Measurements from ENCODE around the gene HSPA12A.
A peak's percentile ranks its signal among the peaks of the same experiment; 100 is the strongest.

The HSPA12A gene

GRCh38 chr10:116748471-116748870, 6.1 kb upstream of the HSPA12A start:
- Histone ChIP-seq H3K36me3 (ENCODE audit: control insufficient read depth in 2 of 2, insufficient read depth in 1 of 2, low read length in 2 of 2) (no peaks in the 10 kb centered on the region), H3K27ac (ENCODE audit: extremely low read depth, low read depth, low read length) (no peak overlapping the region), H3K9me3 (ENCODE audit: control insufficient read depth, insufficient read depth, low read depth, low read length) (no peaks in the 10 kb centered on the region), H3K4me3 (ENCODE audit: low read depth, low read length) (no peak overlapping the region), H3K4me1 (ENCODE audit: control insufficient read depth, insufficient read depth, low read length) (no peaks in the 10 kb centered on the region; the same call in 1 of the 2 replicates)
- TF ChIP-seq ZNF658 (tag by site-specific recombination; IDR thresholded peaks at IDR 0.05), result no peak
- peak; percentile 55 for TF ChIP-seq SETDB1 (IDR thresholded peaks at IDR 0.05; ENCODE audit: insufficient read length, low read length)
- ChIA-PET POLR2A (no interaction called here), CTCF (interaction anchor here (0.8 kb wide), 1 partner anchor 40 kb away, joined by 3 read pairs; no protein-coding TSS in a partner anchor)

GRCh38 chr10:116748041-116748440, 5.7 kb upstream of the HSPA12A start:
- Histone ChIP-seq H3K27ac (ENCODE audit: extremely low read depth, low read depth, low read length) (no peak overlapping the region), H3K4me1 (ENCODE audit: control insufficient read depth, insufficient read depth, low read length) (no peaks in the 10 kb centered on the region; the same call in 1 of the 2 replicates), H3K36me3 (ENCODE audit: control insufficient read depth in 2 of 2, insufficient read depth in 1 of 2, low read length in 2 of 2) (no peaks in the 10 kb centered on the region), H3K4me3 (ENCODE audit: low read depth, low read length) (no peak overlapping the region), H3K9me3 (ENCODE audit: control insufficient read depth, insufficient read depth, low read depth, low read length) (no peaks in the 10 kb centered on the region)
- CTCF ChIA-PET, result interaction anchor here (0.6 to 0.8 kb wide), 2 partner anchors 40 to 572 kb away, joined by 3 read pairs; no protein-coding TSS in a partner anchor
- POLR2A ChIA-PET, result no interaction called here
- TF ChIP-seq ZNF214 (tag by site-specific recombination; IDR thresholded peaks at IDR 0.05; ENCODE audit: borderline replicate concordance), result no peak
- no peak for TF ChIP-seq ZNF239 (tag by site-specific recombination; IDR thresholded peaks at IDR 0.05)
- no peak for TF ChIP-seq KLF9 (tag by site-specific recombination; IDR thresholded peaks at IDR 0.05; ENCODE audit: low read depth)
- no peak for TF ChIP-seq KLF8 (tag by site-specific recombination; IDR thresholded peaks at IDR 0.05)
- TF ChIP-seq ZBTB8A (tag by site-specific recombination; IDR thresholded peaks at IDR 0.05), result no peak
- TF ChIP-seq SCRT2 (tag by site-specific recombination; IDR thresholded peaks at IDR 0.05), result no peak
- TF ChIP-seq OSR2 (tag by site-specific recombination; IDR thresholded peaks at IDR 0.05), result no peak
- no peak for TF ChIP-seq GLIS2 (tag by site-specific recombination; IDR thresholded peaks at IDR 0.05)
- TF ChIP-seq ZNF692 (tag by site-specific recombination; IDR thresholded peaks at IDR 0.05), result no peak
- TF ChIP-seq PATZ1 (tag by site-specific recombination; IDR thresholded peaks at IDR 0.05), result no peak
- TF ChIP-seq ZBTB44 (tag by site-specific recombination; IDR thresholded peaks at IDR 0.05), result no peak
- TF ChIP-seq ZBTB21 (tag by site-specific recombination; IDR thresholded peaks at IDR 0.05), result no peak
- no peak for TF ChIP-seq ZNF521 (tag by site-specific recombination; IDR thresholded peaks at IDR 0.05)
- TF ChIP-seq ZNF837 (tag by site-specific recombination; IDR thresholded peaks at IDR 0.05), result no peak
- TF ChIP-seq SP2 (tag by site-specific recombination; IDR thresholded peaks at IDR 0.05), result no peak
- no peak for TF ChIP-seq ZNF248 (tag by site-specific recombination; IDR thresholded peaks at IDR 0.05)
- TF ChIP-seq REPIN1 (tag by site-specific recombination; IDR thresholded peaks at IDR 0.05; ENCODE audit: low read depth), result no peak
- no peak for TF ChIP-seq KLF7 (tag by site-specific recombination; IDR thresholded peaks at IDR 0.05; ENCODE audit: borderline replicate concordance)
- no peak for TF ChIP-seq ZBTB48 (tag by site-specific recombination; IDR thresholded peaks at IDR 0.05)

Measured in HEK293 (cell line).